Measurements from ENCODE around the gene CORO2B. TPM values are rescaled to one million over a fixed set of nuclear protein-coding genes. Genes with fewer than 3 reads are reported as not detected.

The CORO2B gene
- total and polyA plus RNA-seq, 2 of the 13 experiments (the other 11 are each of a cell fraction or from before 2014, with no cell fraction given), result 0.35 to 0.63 TPM

DNA sequence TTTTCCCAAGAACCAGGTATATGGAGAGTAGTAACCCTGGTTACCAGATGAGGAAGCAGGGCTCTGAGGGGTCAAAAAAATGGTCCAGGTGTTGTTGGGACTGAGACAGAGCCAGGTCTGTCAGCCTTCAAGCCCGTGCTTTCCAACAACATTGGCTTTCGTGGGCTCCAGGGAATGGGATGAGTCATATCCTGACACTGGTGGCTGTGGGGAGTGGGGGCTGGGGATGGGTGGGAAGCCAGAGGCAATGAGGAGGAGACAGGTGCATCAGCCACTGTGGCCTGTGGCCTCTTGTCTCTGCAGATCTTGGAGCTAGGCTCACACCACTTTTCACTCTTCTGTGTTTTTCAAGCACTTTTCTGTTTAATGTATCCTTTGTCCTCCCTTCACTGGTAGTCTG, 38.2 kb downstream of the CORO2B start:
- FAIRE-seq, result no peak
- in situ Hi-C loops (cut with HindIII; ENCODE audit: extremely low pct_ligation_motif_present, low pct_unique_long_range_greater_than_20kb), result no loop called here

DNA sequence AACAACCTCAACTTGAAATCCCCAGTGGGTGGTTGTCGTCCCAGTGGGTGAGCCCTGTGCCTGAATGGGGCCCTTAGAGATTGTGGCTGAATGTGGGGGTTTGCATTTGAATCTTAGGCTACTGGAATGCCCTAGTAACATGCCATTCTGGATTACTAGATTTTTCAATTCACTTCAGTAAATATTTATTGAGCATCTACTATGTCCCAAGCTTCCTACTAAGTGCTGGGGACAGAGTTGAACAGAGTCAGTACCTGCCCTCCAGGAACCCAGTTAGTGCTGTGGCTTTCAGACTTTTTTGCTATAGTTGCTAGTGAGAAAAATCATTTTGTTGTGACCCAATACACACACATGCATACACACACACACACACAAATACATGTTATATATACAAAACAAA, 39.0 kb downstream of the CORO2B start:
- in situ Hi-C loops (cut with HindIII; ENCODE audit: extremely low pct_ligation_motif_present, low pct_unique_long_range_greater_than_20kb) (no loop called here), intact Hi-C loops (cut with micrococcal nuclease; ENCODE audit: unreplicated experiment) (no loop called here)
- no peak overlapping the region for H3K9ac ChIP-seq (ENCODE audit: insufficient read depth, low read depth, low read length)
- ATAC-seq (no peak), DNase-seq (ENCODE audit: low spot score) (no peak), FAIRE-seq (no peak)
- H3K36me3 ChIP-seq (replicated peaks in 1 of 2; ENCODE audit: control insufficient read depth in 1 of 2, insufficient read depth in 2 of 2, low read length in 2 of 2), result no peaks in the 10 kb centered on the region
- H3K27ac ChIP-seq (ENCODE audit: extremely low read length, insufficient read depth, low read length), result no peak overlapping the region
- no peaks in the 10 kb centered on the region for H3K79me2 ChIP-seq (ENCODE audit: insufficient read depth, low read length)
- POLR2A ChIA-PET, result no interaction called here
- peaks cover 1 to 11% of the 10 kb centered on the region in 2 experiments; a peak in 3 of 5 replicates for H3K27me3 ChIP-seq (ENCODE audit: control insufficient read depth in 1 of 2, insufficient read depth in 2 of 2, low read length in 2 of 2)
- no peaks in the 10 kb centered on the region for H4K20me1 ChIP-seq (ENCODE audit: insufficient read depth, low read length)
- no peaks in the 10 kb centered on the region for H3K9me3 ChIP-seq (ENCODE audit: low read length)
- no peak for TF ChIP-seq ARNT2 (CRISPR knock-in tag; IDR thresholded peaks at IDR 0.05; ENCODE audit: low read depth)
- TF ChIP-seq AHR (CRISPR knock-in tag; IDR thresholded peaks at IDR 0.05), result no peak
- TF ChIP-seq ZNF253 (CRISPR knock-in tag; IDR thresholded peaks at IDR 0.05; ENCODE audit: borderline replicate concordance), result no peak
- TF ChIP-seq ZNF333 (CRISPR knock-in tag; IDR thresholded peaks at IDR 0.05; ENCODE audit: borderline replicate concordance), result no peak
- TF ChIP-seq, protein P1, sequence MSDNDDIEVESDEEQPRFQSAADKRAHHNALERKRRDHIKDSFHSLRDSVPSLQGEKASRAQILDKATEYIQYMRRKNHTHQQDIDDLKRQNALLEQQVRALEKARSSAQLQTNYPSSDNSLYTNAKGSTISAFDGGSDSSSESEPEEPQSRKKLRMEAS (IDR thresholded peaks at IDR 0.05), result no peak
- TF ChIP-seq ELF4 (CRISPR knock-in tag; IDR thresholded peaks at IDR 0.05; ENCODE audit: borderline replicate concordance), result no peak
- no peak for TF ChIP-seq SMYD3 (CRISPR knock-in tag; IDR thresholded peaks at IDR 0.05)
- TF ChIP-seq PLRG1 (conservative IDR thresholded peaks at IDR 0.05), result no peak
- no peak for TF ChIP-seq SP5 (CRISPR knock-in tag; IDR thresholded peaks at IDR 0.05; ENCODE audit: borderline replicate concordance, low read depth)
- no peak for TF ChIP-seq ZFP41 (CRISPR knock-in tag; IDR thresholded peaks at IDR 0.05; ENCODE audit: borderline replicate concordance)
- H3K4me2 ChIP-seq (ENCODE audit: low read depth, low read length), result no peak overlapping the region
- H3K4me1 ChIP-seq (ENCODE audit: insufficient read depth, low read length), result no peaks in the 10 kb centered on the region
- CTCF ChIA-PET (ENCODE audit: low intra/inter-chr PET ratio, low total read pairs), result no interaction called here
- no peak overlapping the region for H3K4me3 ChIP-seq (replicated peaks in 1 of 3; ENCODE audit: insufficient read depth in 1 of 3, low read depth in 2 of 3, low read length in 3 of 3)
- BruUV-seq (replicated peaks), result no TSS peak
- no peak overlapping the region for H2AFZ ChIP-seq (ENCODE audit: low read length)
- WGBS (ENCODE audit: low lambda C conversion rate), result 100% methylated on average over 1 of the region's 1 CpG

More for the DNA sequence above, 38.2 kb downstream of the CORO2B start:
- H3K79me2 ChIP-seq (ENCODE audit: insufficient read depth, low read length), result no peaks in the 10 kb centered on the region
- TF ChIP-seq GATAD1 (CRISPR knock-in tag; IDR thresholded peaks at IDR 0.05), result no peak
- TF ChIP-seq ZNF570 (CRISPR knock-in tag; IDR thresholded peaks at IDR 0.05; ENCODE audit: borderline replicate concordance), result no peak
- no peak for DNase-seq (ENCODE audit: low spot score)
- H3K9me3 ChIP-seq (ENCODE audit: low read length), result no peaks in the 10 kb centered on the region
- no peak overlapping the region for H3K4me2 ChIP-seq (ENCODE audit: low read depth, low read length)
- H3K36me3 ChIP-seq (replicated peaks in 1 of 2; ENCODE audit: control insufficient read depth in 1 of 2, insufficient read depth in 2 of 2, low read length in 2 of 2), result no peaks in the 10 kb centered on the region
- intact Hi-C loops (cut with micrococcal nuclease; ENCODE audit: unreplicated experiment), result no loop called here
- H3K4me3 ChIP-seq (replicated peaks in 1 of 3; ENCODE audit: insufficient read depth in 1 of 3, low read depth in 2 of 3, low read length in 3 of 3), result no peak overlapping the region
- H2AFZ ChIP-seq (ENCODE audit: low read length), result no peak overlapping the region
- H4K20me1 ChIP-seq (ENCODE audit: insufficient read depth, low read length), result no peaks in the 10 kb centered on the region
- H3K9ac ChIP-seq (ENCODE audit: insufficient read depth, low read depth, low read length), result no peak overlapping the region
- 15% methylated on average over 2 of the region's 2 CpGs for WGBS (ENCODE audit: low lambda C conversion rate)
- peaks cover 1 to 11% of the 10 kb centered on the region in 2 experiments; a peak in 3 of 5 replicates for H3K27me3 ChIP-seq (ENCODE audit: control insufficient read depth in 1 of 2, insufficient read depth in 2 of 2, low read length in 2 of 2)
- no peak overlapping the region for H3K27ac ChIP-seq (ENCODE audit: extremely low read length, insufficient read depth, low read length)
- CTCF ChIA-PET (ENCODE audit: low intra/inter-chr PET ratio, low total read pairs), result no interaction called here
- H3K4me1 ChIP-seq (ENCODE audit: insufficient read depth, low read length), result no peaks in the 10 kb centered on the region
- no peak for ATAC-seq
- POLR2A ChIA-PET, result no interaction called here
- no TSS peak for BruUV-seq (replicated peaks)

All from HepG2 (cell line).